ENCODE measurements around the gene AIRE. TPM values are rescaled to one million over a fixed set of nuclear protein-coding genes. Genes with fewer than 3 reads are reported as not detected.

The AIRE gene
- total RNA-seq, 4 donors from 2014 or later = 0.30 TPM; not detected in 3

DNA sequence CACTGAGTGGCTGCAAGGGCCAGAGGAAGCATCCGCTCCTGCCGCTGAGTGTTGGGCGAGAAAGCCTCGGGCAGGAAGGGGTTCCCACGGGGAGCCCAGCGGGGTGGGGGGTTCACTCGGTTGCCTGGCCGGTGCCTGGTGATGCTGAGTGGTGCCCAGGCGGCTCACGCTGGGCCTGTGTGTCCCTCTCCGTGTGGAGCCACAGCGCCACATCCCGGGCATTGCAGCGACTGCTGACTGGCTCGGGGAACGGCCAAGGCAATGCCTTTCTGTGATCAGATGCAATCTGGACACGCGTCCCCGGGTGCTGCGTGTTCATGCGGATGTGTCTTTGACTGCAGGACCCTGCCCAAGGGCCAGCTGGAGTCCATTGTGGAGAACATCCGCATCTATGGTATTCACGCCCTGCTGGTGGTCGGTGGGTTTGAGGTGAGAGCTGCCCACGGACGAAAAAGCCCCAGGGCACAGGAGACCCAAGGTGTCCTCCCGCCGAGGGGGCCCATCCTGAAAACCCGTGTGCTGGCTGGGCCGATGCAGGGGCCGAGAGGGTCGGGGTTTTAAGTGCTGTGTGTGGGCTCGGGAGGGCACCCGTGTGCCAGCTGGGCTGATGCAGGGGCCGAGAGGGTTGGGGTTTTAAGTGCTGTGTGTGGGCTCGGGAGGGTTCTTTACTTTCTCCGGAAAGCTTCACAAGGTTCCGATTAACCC, 37.1 kb downstream of the AIRE start:
- TF ChIP-seq EP300 (IDR thresholded peaks at IDR 0.05) = no peak
- DNase-seq (ENCODE audit: low spot score in 2 of 2) = no peak
- no peak overlapping the region for H3K4me3 ChIP-seq
- H3K27ac ChIP-seq = peak overlapping the region in 1 of 4 donors; percentile 46
- no peaks in the 10 kb centered on the region for H3K27me3 ChIP-seq
- peaks cover 0 to 5% (median 0%) of the 10 kb centered on the region in 4 donors for H3K4me1 ChIP-seq
- H3K9me3 ChIP-seq = no peaks in the 10 kb centered on the region
- 86 to 91% methylated on average over 32 to 38 of the region's 38 CpGs for WGBS, 2 donors
- H3K36me3 ChIP-seq = peaks cover 4 to 100% (median 28%) of the 10 kb centered on the region in 3 donors

DNA sequence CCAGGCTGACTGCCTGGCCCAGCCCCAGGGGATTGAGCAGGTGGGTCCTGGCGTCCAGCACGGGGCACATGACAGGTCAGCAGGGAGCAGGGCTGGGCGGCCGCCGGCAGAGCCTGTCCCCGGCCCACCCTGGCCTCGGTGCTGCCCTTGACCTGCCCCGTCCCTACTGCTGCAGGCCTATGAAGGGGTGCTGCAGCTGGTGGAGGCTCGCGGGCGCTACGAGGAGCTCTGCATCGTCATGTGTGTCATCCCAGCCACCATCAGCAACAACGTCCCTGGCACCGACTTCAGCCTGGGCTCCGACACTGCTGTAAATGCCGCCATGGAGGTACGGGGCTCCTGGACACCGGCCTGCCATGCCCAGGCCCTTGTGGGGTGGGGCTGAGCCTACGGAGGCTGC, 37.9 kb downstream of the AIRE start:
- H3K4me1 ChIP-seq = peaks cover 0 to 5% (median 0%) of the 10 kb centered on the region in 4 donors
- WGBS, 2 donors = 79 to 81% methylated on average over 14 to 19 of the region's 20 CpGs
- no peak overlapping the region for H3K4me3 ChIP-seq
- no peaks in the 10 kb centered on the region for H3K27me3 ChIP-seq
- peak overlapping the region in 2 of 4 donors; percentile 17 to 54 for H3K27ac ChIP-seq
- TF ChIP-seq, protein P1, sequence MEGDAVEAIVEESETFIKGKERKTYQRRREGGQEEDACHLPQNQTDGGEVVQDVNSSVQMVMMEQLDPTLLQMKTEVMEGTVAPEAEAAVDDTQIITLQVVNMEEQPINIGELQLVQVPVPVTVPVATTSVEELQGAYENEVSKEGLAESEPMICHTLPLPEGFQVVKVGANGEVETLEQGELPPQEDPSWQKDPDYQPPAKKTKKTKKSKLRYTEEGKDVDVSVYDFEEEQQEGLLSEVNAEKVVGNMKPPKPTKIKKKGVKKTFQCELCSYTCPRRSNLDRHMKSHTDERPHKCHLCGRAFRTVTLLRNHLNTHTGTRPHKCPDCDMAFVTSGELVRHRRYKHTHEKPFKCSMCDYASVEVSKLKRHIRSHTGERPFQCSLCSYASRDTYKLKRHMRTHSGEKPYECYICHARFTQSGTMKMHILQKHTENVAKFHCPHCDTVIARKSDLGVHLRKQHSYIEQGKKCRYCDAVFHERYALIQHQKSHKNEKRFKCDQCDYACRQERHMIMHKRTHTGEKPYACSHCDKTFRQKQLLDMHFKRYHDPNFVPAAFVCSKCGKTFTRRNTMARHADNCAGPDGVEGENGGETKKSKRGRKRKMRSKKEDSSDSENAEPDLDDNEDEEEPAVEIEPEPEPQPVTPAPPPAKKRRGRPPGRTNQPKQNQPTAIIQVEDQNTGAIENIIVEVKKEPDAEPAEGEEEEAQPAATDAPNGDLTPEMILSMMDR (IDR thresholded peaks at IDR 0.05) = no peak
- TF ChIP-seq POLR2A (IDR thresholded peaks at IDR 0.05) (no peak), EP300 (IDR thresholded peaks at IDR 0.05) (no peak)
- peaks cover 4 to 99% (median 28%) of the 10 kb centered on the region in 3 donors for H3K36me3 ChIP-seq
- DNase-seq (ENCODE audit: low spot score in 2 of 2) = no peak
- H3K9me3 ChIP-seq = no peaks in the 10 kb centered on the region

DNA sequence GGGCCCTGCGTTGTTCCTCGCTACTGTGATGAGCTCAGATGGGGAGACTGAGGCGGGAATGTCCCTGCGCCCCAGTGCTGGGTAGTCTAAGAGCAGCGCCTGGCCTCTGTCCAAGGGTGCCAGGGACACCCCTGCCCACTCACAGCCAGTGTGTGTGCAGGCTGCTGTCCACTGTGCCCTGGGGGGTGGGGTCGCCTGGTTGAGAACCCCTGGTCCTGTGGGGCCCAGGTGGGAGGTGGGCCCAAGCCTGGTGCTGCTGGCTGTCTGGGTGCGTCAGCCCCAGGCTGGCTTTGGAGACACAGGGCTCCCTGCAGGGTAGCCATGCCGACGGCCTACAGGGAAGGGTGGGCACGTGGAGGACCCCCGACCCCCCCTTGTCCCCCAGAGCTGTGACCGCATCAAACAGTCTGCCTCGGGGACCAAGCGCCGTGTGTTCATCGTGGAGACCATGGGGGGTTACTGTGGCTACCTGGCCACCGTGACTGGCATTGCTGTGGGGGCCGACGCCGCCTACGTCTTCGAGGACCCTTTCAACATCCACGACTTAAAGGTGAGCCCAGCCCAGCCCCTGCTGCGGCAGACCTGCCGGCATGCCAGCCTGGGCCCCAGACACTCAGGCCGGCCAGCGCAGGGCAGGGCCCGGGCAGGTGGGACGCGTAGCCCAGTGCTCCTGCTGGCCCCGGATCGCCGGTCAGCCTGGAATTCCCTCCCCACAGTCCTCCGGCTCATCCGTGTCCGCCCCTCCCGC, 38.6 kb downstream of the AIRE start:
- Histone ChIP-seq H3K9me3 (no peaks in the 10 kb centered on the region), H3K36me3 (peaks cover 4 to 97% (median 28%) of the 10 kb centered on the region in 3 donors), H3K27me3 (no peaks in the 10 kb centered on the region), H3K4me1 (peaks cover 0 to 5% (median 0%) of the 10 kb centered on the region in 4 donors), H3K4me3 (no peak overlapping the region), H3K27ac (peak overlapping the region in 2 of 4 donors; percentile 17 to 54)
- TF ChIP-seq EP300 (IDR thresholded peaks at IDR 0.05) (no peak), POLR2A (IDR thresholded peaks at IDR 0.05) (no peak)
- TF ChIP-seq, protein P1 (IDR thresholded peaks at IDR 0.05) = no peak
- WGBS, 2 donors = 90 to 93% methylated on average over 24 to 34 of the region's 37 CpGs
- no peak for DNase-seq (ENCODE audit: low spot score in 2 of 2)

DNA sequence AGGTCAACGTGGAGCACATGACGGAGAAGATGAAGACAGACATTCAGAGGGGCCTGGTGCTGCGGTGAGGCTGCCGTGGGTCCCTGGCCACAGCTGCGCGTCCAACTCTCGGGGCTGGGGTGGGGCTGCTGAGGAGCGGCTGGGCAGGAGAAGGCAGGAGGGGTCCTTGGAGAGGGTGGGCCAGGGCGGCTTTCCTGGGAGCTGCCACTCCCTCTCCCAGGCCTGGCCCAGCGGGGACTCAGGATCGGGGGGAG, 39.1 kb downstream of the AIRE start:
- no peak for DNase-seq (ENCODE audit: low spot score in 2 of 2)
- Histone ChIP-seq H3K9me3 (no peaks in the 10 kb centered on the region), H3K4me1 (peaks cover 0 to 5% (median 0%) of the 10 kb centered on the region in 4 donors), H3K27me3 (no peaks in the 10 kb centered on the region), H3K27ac (peak overlapping the region in 2 of 4 donors; percentile 40 to 52), H3K4me3 (no peak overlapping the region), H3K36me3 (peaks cover 4 to 92% (median 28%) of the 10 kb centered on the region in 3 donors)
- 85 to 86% methylated on average over 6 to 11 of the region's 11 CpGs for WGBS, 2 donors
- no peak for TF ChIP-seq POLR2A (IDR thresholded peaks at IDR 0.05)
- TF ChIP-seq, protein P1 (IDR thresholded peaks at IDR 0.05) = no peak
- no peak for TF ChIP-seq EP300 (IDR thresholded peaks at IDR 0.05)

DNA sequence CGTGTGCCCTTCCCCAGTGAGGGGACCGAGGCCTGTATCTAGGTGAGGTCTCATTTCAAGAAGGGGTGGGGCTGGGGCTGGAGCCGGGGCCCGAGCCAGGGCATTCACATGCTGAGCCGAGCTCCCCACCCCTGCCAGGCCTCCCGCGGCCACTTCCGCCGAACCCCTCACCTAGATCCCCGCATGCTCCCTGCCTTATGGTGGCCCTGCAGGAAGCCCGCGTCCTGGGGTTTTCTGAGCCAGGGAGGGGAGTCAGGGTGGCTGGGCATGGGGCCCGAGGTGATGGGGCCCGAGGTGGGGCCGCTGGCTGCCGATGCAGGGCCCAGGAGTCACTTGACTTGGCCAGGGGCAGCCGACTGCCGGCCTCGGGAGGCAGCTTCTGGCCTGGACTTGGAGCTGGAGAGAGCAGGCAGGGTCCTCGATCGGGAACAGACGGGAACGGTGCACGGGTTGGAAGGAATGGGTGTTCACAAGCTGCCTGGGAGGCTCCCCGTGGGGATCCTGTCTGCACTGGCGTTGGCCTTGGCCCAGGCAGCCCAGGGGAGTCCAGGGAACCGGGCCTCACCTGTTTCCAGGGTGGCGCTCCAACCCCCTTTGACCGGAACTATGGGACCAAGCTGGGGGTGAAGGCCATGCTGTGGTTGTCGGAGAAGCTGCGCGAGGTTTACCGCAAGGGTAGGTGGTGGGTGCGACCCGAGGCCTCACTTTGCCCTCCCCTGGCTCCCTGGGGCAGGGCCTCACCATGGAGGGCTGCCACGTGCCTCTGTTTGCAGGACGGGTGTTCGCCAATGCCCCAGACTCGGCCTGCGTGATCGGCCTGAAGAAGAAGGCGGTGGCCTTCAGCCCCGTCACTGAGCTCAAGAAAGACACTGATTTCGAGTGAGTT, 40.0 kb downstream of the AIRE start:
- DNase-seq (ENCODE audit: low spot score in 2 of 2) = no peak
- TF ChIP-seq EP300 (IDR thresholded peaks at IDR 0.05) (no peak), POLR2A (IDR thresholded peaks at IDR 0.05) (no peak)
- TF ChIP-seq, protein P1 (IDR thresholded peaks at IDR 0.05) = no peak
- Histone ChIP-seq H3K27me3 (no peaks in the 10 kb centered on the region), H3K4me3 (no peak overlapping the region), H3K9me3 (no peaks in the 10 kb centered on the region), H3K4me1 (peaks cover 0 to 6% (median 0%) of the 10 kb centered on the region in 4 donors), H3K27ac (peak overlapping the region in 2 of 4 donors; percentile 52 to 74), H3K36me3 (peaks cover 4 to 92% (median 24%) of the 10 kb centered on the region in 3 donors)
- WGBS, 2 donors = 89 to 92% methylated on average over 35 to 44 of the region's 44 CpGs

Measured in tibial nerve (tissue), 4 donors.